Middle frontal gyrus (tissue), 1 donor: ENCODE measurements around the gene COX7A2.

ENCODE experiments used
- DNase-seq: peaks from one replicate; pipeline ENCODE4 v3.0.0-alpha.2; 2015; ENCODE audit warnings: low spot score; ENCODE audit errors: extremely low spot score

COX7A2 gene

GRCh38 chr6:75243333-75244062 lies at the start of gene COX7A2:
Gene COX7A2 (minus strand): TSS chr6:75243801. CDS start chr6:75243734, 67 bp downstream.
- peak; percentile 92 for DNase-seq

GRCh38 chr6:75292555-75292954 lies 49.0 kb upstream of the COX7A2 start:
- no peak for DNase-seq

- DNase-seq, result no peak
Measured at GRCh38 chr6:75291744-75292143, 48.1 kb upstream of the COX7A2 start.

- no peak for DNase-seq
Measured at GRCh38 chr6:75291331-75291730, 47.7 kb upstream of the COX7A2 start.

GRCh38 chr6:75290136-75290945 lies 46.7 kb upstream of the COX7A2 start:
- peak; percentile 71 for DNase-seq

- DNase-seq, result no peak
Measured at GRCh38 chr6:75288023-75288422, 44.4 kb upstream of the COX7A2 start.

GRCh38 chr6:75287424-75287823 lies 43.8 kb upstream of the COX7A2 start:
- no peak for DNase-seq

- no peak for DNase-seq
Measured at GRCh38 chr6:75286955-75287354, 43.4 kb upstream of the COX7A2 start.

GRCh38 chr6:75285283-75285639 lies 41.7 kb upstream of the COX7A2 start:
- no peak for DNase-seq

- peak; percentile 96 for DNase-seq
Measured at GRCh38 chr6:75284632-75285282, 41.2 kb upstream of the COX7A2 start, which contains the start of gene TMEM30A. Gene TMEM30A (minus strand): TSS chr6:75284792. CDS start chr6:75284638, 154 bp downstream.

GRCh38 chr6:75283907-75284631 lies 40.5 kb upstream of the COX7A2 start:
- no peak for DNase-seq

GRCh38 chr6:75282706-75283105 lies 39.1 kb upstream of the COX7A2 start:
- DNase-seq, result no peak

- no peak for DNase-seq
Measured at GRCh38 chr6:75281653-75282052, 38.1 kb upstream of the COX7A2 start.

GRCh38 chr6:75280131-75280855 lies 36.7 kb upstream of the COX7A2 start:
- no peak for DNase-seq

- no peak for DNase-seq
Measured at GRCh38 chr6:75279418-75279817, 35.8 kb upstream of the COX7A2 start.

- DNase-seq, result no peak
Measured at GRCh38 chr6:75278474-75279077, 35.0 kb upstream of the COX7A2 start.

GRCh38 chr6:75275067-75275466 lies 31.5 kb upstream of the COX7A2 start:
- DNase-seq, result no peak

- DNase-seq, result no peak
Measured at GRCh38 chr6:75273009-75273408, 29.4 kb upstream of the COX7A2 start.

GRCh38 chr6:75272145-75272840 lies 28.7 kb upstream of the COX7A2 start:
- no peak for DNase-seq

- no peak for DNase-seq
Measured at GRCh38 chr6:75268988-75269354, 25.4 kb upstream of the COX7A2 start.
